ENCODE data around the gene SCN1B.

SCN1B gene

GRCh38 chr19:35033067-35034004 lies 3.1 kb downstream of the SCN1B start:
- no peak for DNase-seq (ENCODE audit: low read depth)
- H3K4me3 ChIP-seq (ENCODE audit: control insufficient read depth, low read depth, low read length), result no peak overlapping the region
- TF ChIP-seq, protein P1, sequence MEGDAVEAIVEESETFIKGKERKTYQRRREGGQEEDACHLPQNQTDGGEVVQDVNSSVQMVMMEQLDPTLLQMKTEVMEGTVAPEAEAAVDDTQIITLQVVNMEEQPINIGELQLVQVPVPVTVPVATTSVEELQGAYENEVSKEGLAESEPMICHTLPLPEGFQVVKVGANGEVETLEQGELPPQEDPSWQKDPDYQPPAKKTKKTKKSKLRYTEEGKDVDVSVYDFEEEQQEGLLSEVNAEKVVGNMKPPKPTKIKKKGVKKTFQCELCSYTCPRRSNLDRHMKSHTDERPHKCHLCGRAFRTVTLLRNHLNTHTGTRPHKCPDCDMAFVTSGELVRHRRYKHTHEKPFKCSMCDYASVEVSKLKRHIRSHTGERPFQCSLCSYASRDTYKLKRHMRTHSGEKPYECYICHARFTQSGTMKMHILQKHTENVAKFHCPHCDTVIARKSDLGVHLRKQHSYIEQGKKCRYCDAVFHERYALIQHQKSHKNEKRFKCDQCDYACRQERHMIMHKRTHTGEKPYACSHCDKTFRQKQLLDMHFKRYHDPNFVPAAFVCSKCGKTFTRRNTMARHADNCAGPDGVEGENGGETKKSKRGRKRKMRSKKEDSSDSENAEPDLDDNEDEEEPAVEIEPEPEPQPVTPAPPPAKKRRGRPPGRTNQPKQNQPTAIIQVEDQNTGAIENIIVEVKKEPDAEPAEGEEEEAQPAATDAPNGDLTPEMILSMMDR (conservative IDR thresholded peaks at IDR 0.05; ENCODE audit: control insufficient read depth, insufficient read depth, low read depth, low read length), result no peak

DNA sequence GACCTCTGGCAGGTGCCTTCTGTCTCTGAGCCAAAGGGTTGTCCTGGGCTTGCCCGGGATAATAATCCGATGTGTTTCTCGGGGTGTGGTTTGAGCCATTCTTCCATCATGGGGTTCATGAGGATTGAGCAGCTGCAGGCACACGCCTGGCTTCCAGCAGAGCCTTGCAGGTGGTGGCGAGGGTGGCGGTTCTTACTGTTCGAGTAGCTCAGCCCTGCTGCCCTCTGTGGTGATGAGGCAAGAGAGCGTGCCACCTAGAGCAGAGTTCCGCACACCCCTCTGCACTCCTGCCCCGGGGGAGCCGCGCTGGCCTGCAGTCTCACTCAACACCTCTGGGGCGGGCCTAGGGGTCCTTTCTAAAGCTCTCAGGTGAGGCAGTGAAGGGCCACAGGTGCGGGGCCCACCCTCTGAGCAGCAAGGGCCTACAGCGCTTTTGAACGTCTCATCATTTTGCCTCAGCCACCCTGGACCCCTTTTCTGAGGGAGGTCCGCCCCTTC lies 3.8 kb downstream of the SCN1B start:
- TF ChIP-seq, protein P1 (conservative IDR thresholded peaks at IDR 0.05; ENCODE audit: control insufficient read depth, insufficient read depth, low read depth, low read length), result no peak
- no peak for DNase-seq (ENCODE audit: low read depth)
- no peak overlapping the region for H3K4me3 ChIP-seq (ENCODE audit: control insufficient read depth, low read depth, low read length)

DNA sequence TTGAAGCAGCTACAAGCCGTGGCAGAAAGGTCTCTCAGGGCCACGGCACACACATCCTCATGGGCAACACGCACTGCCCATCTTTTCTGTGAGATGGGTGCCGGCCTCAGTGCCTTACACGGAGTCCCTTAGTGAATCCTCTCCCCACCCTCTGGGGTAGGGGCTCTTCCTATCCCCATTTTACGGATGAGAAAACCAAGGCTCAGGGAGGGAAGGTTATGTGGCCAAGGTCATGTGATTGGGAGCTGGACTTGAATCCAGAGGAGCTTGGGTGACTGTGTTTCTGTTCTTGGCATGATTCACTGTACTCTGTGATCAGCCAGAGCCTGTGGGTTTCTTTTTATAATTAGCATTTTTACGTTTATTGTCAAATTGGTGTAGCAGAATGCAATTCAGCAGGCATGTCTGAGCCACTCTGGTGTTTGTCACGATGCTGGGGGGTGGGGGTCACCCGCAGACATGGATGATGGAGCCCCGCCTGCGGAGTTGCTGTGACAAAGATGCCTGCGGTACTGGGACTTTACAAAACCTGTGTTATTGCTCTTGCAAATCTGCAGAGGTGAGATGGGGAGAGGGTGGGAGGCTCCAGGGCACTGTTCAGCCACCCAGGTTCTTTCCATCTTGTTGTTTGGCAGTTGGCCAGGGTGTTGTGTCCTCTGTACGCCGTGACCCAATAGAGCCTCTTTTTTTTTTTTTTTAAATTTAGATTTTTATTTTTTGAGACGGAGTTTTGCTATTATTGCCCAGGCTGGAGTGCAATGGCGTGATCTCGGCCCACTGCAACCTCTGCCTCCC lies 4.5 kb downstream of the SCN1B start:
- TF ChIP-seq, protein P1 (conservative IDR thresholded peaks at IDR 0.05; ENCODE audit: control insufficient read depth, insufficient read depth, low read depth, low read length), result no peak
- no peak overlapping the region for H3K4me3 ChIP-seq (ENCODE audit: control insufficient read depth, low read depth, low read length)
- DNase-seq (ENCODE audit: low read depth), result no peak

DNA sequence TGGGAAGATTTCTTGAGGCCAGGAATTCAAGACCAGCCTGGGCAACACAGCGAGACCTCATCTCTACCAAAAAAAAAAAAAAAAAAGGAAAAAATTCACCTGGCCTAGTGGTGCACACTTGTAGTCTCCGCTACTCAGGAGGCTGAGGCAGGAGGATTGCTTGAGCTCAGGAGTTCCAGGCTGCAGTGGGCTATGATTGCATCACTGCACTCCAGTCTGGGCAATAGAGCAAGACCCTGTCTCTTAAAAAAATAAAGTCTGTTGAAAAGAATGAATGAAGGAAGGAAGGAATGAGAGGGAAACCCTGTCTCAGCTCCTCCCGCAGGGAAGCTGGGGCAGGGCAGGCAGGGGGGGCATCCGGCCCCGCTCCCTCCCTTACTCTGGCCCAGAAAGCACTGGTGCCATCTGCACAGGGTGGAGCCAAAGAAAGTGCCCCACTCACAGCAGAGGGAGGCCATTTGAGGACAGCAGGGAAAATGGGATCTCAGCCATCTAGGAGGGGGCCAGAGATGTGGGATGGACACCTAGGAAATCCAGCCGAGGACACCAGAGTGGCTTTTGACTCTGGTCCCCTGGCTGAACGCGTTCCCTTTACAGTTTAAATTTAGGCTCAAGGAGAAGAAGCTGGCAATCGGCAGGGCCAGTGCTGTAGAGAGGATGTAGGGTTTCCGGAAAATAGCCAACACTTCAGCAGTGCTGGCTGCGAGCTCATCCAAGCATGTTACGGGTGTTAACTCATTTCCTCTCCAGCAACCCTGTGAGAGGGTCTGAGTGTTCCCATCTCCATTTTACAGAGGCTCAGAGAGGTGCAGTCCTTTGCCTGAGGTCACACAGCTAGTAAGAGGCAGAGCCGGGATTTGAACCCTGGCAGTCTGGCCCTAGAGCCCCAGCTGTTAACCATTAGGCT lies 7.7 kb downstream of the SCN1B start:
- no peak overlapping the region for H3K4me3 ChIP-seq (ENCODE audit: control insufficient read depth, low read depth, low read length)
- DNase-seq (ENCODE audit: low read depth), result no peak
- TF ChIP-seq, protein P1 (conservative IDR thresholded peaks at IDR 0.05; ENCODE audit: control insufficient read depth, insufficient read depth, low read depth, low read length), result no peak

DNA sequence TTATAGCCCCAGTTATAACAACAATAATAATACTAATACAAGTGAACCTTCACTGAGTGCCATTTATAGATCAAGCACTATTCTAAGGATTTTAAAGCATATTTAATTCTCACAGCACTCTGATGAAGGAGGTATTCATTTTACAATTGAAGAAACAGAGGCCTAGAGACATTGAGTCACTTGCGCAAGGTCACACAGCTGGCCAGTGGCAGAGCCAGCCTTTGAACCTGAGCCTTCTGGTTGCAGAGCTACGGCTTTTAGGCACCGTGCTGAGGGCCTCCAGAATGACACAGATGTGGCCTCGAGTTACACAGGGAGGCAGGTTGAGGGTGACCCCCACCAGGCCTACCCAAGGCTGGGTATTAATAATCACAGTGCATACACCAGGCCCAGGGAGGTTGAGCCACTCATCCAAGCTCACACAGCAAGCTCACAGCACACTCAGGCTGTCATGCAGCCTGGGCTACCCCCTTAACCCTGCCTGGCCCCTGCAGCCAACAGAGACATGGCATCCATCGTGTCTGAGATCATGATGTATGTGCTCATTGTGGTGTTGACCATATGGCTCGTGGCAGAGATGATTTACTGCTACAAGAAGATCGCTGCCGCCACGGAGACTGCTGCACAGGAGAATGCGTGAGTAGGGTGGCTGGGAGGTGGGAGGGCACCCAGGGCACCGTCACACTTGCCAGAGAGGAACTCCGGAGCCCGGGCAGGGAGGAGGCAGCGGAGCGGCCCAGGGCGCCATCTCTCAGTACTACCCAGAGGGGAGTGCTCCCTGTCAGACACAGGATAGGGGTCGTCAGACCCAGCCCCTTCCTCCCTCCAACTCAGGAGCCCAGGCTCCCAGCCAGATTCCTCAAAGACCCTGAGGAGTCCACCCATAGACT lies 8.6 kb downstream of the SCN1B start:
- TF ChIP-seq, protein P1 (conservative IDR thresholded peaks at IDR 0.05; ENCODE audit: control insufficient read depth, insufficient read depth, low read depth, low read length), result no peak
- DNase-seq (ENCODE audit: low read depth), result no peak
- no peak overlapping the region for H3K4me3 ChIP-seq (ENCODE audit: control insufficient read depth, low read depth, low read length)
